Osteoblast (primary cell): ENCODE data around the gene GRIA3. TPM values are rescaled to one million over a fixed set of nuclear protein-coding genes. Genes with fewer than 3 reads are reported as not detected.

Experiments used
- DNase-seq: peaks from one replicate; pipeline ENCODE4 v3.0.0; 2011; ENCODE audit warnings: low spot score, mixed read lengths; ENCODE audit not compliant: insufficient read length; ENCODE audit errors: missing footprints
- H2AFZ ChIP-seq: 2 replicates; pipeline ENCODE4 v1.6.0; 2011; ENCODE audit warnings: mild to moderate bottlenecking, low read length
- H3K27ac ChIP-seq: 2 replicates; pipeline ENCODE4 v1.5.1; 2011; ENCODE audit warnings: mild to moderate bottlenecking, low read depth, low read length, moderate library complexity
- H3K27me3 ChIP-seq: 2 replicates; pipeline ENCODE4 v1.6.0; 2012; ENCODE audit warnings: mild to moderate bottlenecking, control low read depth, inconsistent platforms, low read length, moderate library complexity; ENCODE audit not compliant: insufficient read depth
- H3K36me3 ChIP-seq: 2 replicates; pipeline ENCODE4 v1.5.1; 2011; ENCODE audit warnings: mild to moderate bottlenecking, low read length, control low read depth, moderate library complexity; ENCODE audit not compliant: insufficient read depth
- H3K4me1 ChIP-seq: 2 replicates; pipeline ENCODE4 v1.5.1; 2011; ENCODE audit warnings: mild to moderate bottlenecking, low read length, control low read depth, moderate library complexity; ENCODE audit not compliant: insufficient read depth
- H3K4me2 ChIP-seq: 2 replicates; pipeline ENCODE4 v1.6.0; 2011; ENCODE audit warnings: mild to moderate bottlenecking, low read length; ENCODE audit not compliant: insufficient read depth
- H3K4me3 ChIP-seq: fragments of 200-600 bp; sonication (generic); 3 replicates; pipeline ENCODE4 v1.5.1; 2012; ENCODE audit warnings: mild to moderate bottlenecking, low read length, inconsistent platforms; ENCODE audit not compliant: insufficient read depth
- H3K79me2 ChIP-seq: 2 replicates; pipeline ENCODE4 v1.6.0; 2012; ENCODE audit warnings: mild to moderate bottlenecking, low read length, control low read depth, inconsistent platforms; ENCODE audit not compliant: insufficient read depth
- H3K9me3 ChIP-seq: 2 replicates; pipeline ENCODE4 v1.5.1; 2011; ENCODE audit warnings: low read depth, low read length, control low read depth
- H4K20me1 ChIP-seq: 2 replicates; pipeline ENCODE4 v1.6.0; 2012; ENCODE audit warnings: mild to moderate bottlenecking, low read length, control low read depth; ENCODE audit not compliant: insufficient read depth
- CTCF ChIP-seq: IDR thresholded peaks from 2 replicates; pipeline ENCODE4 v1.5.1; 2011; ENCODE audit warnings: mild to moderate bottlenecking, low read depth, low read length, moderate library complexity; ENCODE audit errors: extremely low read depth
- total RNA-seq: library from RNA; depleted of rRNA; stranded (reverse); fragments of >200 nt; gene quantifications from 2 replicates; pipeline ENCODE4 v1.2.3, GENCODE V29; 2012

The GRIA3 gene
- total RNA-seq, 1 donor = 3.3 TPM

GRCh38 chrX:123340696-123341095 is 156.6 kb downstream of the GRIA3 start:
- no peaks in the 10 kb centered on the region for H3K36me3 ChIP-seq
- no peaks in the 10 kb centered on the region for H3K9me3 ChIP-seq
- H3K27me3 ChIP-seq = no peaks in the 10 kb centered on the region
- H3K4me1 ChIP-seq = peaks cover 27% of the 10 kb centered on the region
- no peaks in the 10 kb centered on the region for H3K79me2 ChIP-seq
- no peak overlapping the region for H3K4me3 ChIP-seq
- no peak overlapping the region for H3K4me2 ChIP-seq
- H4K20me1 ChIP-seq = no peaks in the 10 kb centered on the region
- no peak overlapping the region for H2AFZ ChIP-seq
- peak overlapping the region; percentile 35 for H3K27ac ChIP-seq
- DNase-seq = no peak
- TF ChIP-seq CTCF = no peak

- no peak overlapping the region for H3K4me2 ChIP-seq
- no peaks in the 10 kb centered on the region for H3K36me3 ChIP-seq
- H2AFZ ChIP-seq = no peak overlapping the region
- H3K27me3 ChIP-seq = no peaks in the 10 kb centered on the region
- no peaks in the 10 kb centered on the region for H3K9me3 ChIP-seq
- no peak overlapping the region for H3K27ac ChIP-seq
- H3K4me3 ChIP-seq = no peak overlapping the region
- H4K20me1 ChIP-seq = no peaks in the 10 kb centered on the region
- no peak for TF ChIP-seq CTCF
- no peaks in the 10 kb centered on the region for H3K4me1 ChIP-seq
- H3K79me2 ChIP-seq = no peaks in the 10 kb centered on the region
- DNase-seq = no peak
Measured at GRCh38 chrX:123348468-123348867, 164.4 kb downstream of the GRIA3 start.

GRCh38 chrX:123350226-123350625 is 166.1 kb downstream of the GRIA3 start:
- TF ChIP-seq CTCF = no peak
- H3K27ac ChIP-seq = no peak overlapping the region
- no peaks in the 10 kb centered on the region for H3K9me3 ChIP-seq
- no peak for DNase-seq
- H3K79me2 ChIP-seq = no peaks in the 10 kb centered on the region
- no peaks in the 10 kb centered on the region for H4K20me1 ChIP-seq
- no peaks in the 10 kb centered on the region for H3K36me3 ChIP-seq
- H3K27me3 ChIP-seq = no peaks in the 10 kb centered on the region
- no peak overlapping the region for H2AFZ ChIP-seq
- H3K4me3 ChIP-seq = no peak overlapping the region
- H3K4me1 ChIP-seq = no peaks in the 10 kb centered on the region
- H3K4me2 ChIP-seq = no peak overlapping the region

GRCh38 chrX:123357941-123358340 is 173.9 kb downstream of the GRIA3 start:
- Histone ChIP-seq H4K20me1 (no peaks in the 10 kb centered on the region), H2AFZ (no peak overlapping the region), H3K4me1 (no peaks in the 10 kb centered on the region), H3K79me2 (no peaks in the 10 kb centered on the region), H3K4me2 (no peak overlapping the region), H3K27ac (no peak overlapping the region), H3K9me3 (no peaks in the 10 kb centered on the region), H3K4me3 (no peak overlapping the region), H3K36me3 (no peaks in the 10 kb centered on the region), H3K27me3 (no peaks in the 10 kb centered on the region)
- no peak for DNase-seq
- no peak for TF ChIP-seq CTCF
